Epithelial cell of proximal tubule (primary cell): ENCODE measurements around the gene TNC. TPM values are rescaled to one million over a fixed set of nuclear protein-coding genes. Genes with fewer than 3 reads are reported as not detected.

Experiments used
- DNase-seq: peaks from one replicate; pipeline ENCODE4 v3.0.0-alpha.2; 2011; ENCODE audit warnings: low read depth
- H3K4me3 ChIP-seq: 2 replicates; pipeline ENCODE4 v1.5.1; 2011; ENCODE audit warnings: low read depth, mild to moderate bottlenecking, low read length
- total RNA-seq: library from RNA; depleted of rRNA; stranded (reverse); fragments of >200 nt; gene quantifications from 2 replicates; pipeline ENCODE4 v1.2.3, GENCODE V29; 2015
- TF ChIP-seq, protein P1 (sequence below): conservative IDR thresholded peaks from 2 replicates; pipeline ENCODE4 v1.5.1; 2012; ENCODE audit warnings: low read depth, mild to moderate bottlenecking, low read length

The TNC gene
- total RNA-seq, 1 donor from 2014 or later, result 68.9 TPM

DNA sequence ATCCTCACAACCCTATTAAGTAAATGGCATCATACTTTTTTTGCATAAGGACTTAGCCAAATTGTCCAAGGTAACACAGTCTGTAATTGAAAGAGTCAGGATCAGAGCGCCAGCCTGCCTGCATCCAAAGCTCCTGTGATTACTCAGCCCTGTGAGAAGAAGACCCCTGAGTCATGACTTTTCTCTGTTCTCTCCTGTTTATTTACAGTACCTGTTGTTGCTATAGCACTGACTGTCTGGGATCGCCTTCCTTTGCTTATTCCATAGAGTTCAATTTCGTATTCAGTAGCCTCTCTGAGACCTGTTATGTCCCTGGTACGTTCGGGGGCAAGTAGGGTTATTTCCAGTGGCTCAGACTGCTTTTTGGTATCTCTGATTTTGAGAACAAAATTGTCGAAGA is 71.8 kb downstream of the TNC start:
- no peak overlapping the region for H3K4me3 ChIP-seq
- no peak for DNase-seq
- TF ChIP-seq, protein P1, sequence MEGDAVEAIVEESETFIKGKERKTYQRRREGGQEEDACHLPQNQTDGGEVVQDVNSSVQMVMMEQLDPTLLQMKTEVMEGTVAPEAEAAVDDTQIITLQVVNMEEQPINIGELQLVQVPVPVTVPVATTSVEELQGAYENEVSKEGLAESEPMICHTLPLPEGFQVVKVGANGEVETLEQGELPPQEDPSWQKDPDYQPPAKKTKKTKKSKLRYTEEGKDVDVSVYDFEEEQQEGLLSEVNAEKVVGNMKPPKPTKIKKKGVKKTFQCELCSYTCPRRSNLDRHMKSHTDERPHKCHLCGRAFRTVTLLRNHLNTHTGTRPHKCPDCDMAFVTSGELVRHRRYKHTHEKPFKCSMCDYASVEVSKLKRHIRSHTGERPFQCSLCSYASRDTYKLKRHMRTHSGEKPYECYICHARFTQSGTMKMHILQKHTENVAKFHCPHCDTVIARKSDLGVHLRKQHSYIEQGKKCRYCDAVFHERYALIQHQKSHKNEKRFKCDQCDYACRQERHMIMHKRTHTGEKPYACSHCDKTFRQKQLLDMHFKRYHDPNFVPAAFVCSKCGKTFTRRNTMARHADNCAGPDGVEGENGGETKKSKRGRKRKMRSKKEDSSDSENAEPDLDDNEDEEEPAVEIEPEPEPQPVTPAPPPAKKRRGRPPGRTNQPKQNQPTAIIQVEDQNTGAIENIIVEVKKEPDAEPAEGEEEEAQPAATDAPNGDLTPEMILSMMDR, result no peak

DNA sequence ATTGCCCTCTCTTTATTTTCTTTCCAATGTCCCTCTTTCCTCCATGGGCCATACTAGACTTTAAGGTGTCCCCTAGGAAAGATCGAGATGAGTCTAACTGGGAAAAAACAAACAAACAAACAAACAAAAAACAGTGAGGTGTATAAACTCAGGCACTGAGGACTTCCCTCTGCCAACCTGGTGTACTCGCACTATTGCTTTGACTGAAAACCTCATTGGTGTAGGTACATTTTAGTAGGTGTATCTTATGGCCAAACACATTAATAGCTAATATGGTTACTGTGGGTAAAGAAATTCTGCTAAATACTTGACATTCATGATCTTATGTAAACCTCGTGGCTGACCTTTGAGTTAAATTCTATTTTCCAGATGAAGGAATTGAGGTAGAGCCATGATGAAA is 74.3 kb downstream of the TNC start:
- TF ChIP-seq, protein P1, result no peak
- no peak for DNase-seq
- H3K4me3 ChIP-seq, result no peak overlapping the region

DNA sequence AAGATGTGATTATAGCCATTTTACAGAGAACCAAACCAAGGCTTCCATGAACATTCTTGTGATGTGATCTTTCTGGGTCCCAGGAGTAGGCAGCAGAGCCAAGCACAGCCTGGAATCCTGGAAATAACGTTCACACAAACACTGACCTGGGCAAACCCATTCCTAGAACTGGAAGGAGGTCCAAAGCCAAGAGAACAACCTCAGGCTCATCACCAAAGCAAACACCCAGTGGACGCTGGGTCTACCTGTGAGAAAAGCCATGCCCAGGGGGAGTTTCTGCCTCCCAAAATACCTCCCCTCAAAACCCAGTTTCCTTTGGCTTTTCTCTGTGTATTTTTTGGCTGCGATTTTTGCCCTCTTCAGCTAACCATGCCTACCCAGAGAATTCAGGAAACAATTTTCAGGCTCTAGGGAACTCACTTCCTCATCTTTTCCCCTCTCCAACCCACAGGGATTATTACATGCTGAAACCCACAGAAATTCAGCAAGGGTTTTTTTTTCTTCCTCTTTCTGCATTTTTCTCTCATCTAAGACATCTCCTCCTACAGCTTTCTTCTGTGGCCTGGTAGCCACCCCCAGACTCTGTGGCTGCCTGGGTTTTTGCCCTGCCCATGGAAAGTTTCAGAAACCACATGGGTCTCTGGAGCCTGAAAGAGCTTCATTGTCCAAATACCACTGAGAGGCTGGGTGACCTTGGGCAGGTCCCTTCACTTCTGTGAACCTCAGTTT is 75.0 kb downstream of the TNC start:
- DNase-seq, result no peak
- H3K4me3 ChIP-seq, result no peak overlapping the region
- TF ChIP-seq, protein P1, result no peak

DNA sequence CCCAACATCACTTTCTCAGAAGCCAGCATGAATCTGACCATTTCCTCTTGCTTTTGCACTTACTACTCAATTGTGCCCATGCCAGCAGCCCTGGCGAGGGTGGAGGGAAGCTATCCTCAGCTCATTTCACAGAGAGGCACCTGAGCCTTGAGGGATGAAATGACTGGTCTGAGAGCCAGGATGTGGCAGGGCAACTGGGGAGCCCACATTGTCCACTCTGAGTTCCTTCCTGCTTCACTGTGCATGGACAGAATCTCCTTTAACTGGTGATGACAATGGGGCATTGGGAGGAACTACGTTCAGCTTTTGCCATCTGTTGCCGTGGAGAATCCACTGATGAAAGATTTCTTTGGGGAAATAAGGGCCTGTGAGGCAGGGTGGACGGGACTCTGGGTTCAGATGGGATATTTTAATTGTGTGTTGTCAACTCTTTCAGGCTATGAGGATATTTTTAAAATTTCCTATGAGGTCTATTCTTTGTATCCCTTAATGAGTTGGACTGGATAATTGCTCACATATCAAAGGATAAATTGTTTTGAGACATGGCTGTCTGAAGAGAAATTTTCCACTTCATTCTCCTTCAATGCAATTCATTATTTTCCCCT is 78.3 kb downstream of the TNC start:
- TF ChIP-seq, protein P1, result no peak
- DNase-seq, result no peak
- H3K4me3 ChIP-seq, result no peak overlapping the region

DNA sequence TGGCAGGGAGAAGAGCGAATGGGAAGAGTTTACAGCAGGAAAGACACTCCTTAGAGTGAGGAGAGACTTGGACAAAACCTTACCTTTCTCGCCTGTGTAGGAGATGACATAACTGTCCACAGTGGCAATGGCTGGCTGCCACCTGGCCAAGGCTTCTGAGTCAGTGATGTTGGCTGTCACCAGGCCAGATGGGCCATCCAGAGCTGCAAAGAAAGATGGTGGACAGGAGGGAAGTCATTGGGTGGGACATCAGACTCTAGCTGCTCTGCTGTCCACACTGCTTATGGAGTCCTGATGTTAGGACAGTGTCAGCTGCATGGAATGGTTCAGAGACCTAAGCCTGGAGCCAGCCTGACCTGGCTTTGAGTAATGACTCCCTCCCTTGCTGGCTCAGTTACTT is 79.8 kb downstream of the TNC start:
- TF ChIP-seq, protein P1, result no peak
- DNase-seq, result no peak
- no peak overlapping the region for H3K4me3 ChIP-seq

DNA sequence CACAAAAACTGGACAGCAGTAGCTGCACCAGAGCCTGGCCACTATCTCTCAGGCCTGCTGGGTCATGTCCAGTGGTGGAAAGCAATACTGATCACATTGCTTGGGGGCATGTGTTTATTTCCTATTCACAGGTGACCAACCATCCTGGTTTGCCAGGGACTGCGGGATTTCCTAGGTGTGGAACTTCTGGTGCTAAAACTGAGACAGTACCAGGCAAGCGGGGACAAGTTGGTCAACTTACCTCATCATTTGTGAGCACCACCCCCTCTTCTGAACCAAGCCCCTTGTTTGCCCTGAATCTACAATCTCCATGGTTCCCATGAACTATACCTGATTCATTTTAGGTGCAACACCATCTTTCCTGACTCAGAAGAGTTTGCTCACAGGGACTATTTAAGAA is 81.3 kb downstream of the TNC start:
- no peak overlapping the region for H3K4me3 ChIP-seq
- TF ChIP-seq, protein P1, result no peak
- no peak for DNase-seq
